ENCODE results near the gene ZP1.

ZP1 gene

DNA sequence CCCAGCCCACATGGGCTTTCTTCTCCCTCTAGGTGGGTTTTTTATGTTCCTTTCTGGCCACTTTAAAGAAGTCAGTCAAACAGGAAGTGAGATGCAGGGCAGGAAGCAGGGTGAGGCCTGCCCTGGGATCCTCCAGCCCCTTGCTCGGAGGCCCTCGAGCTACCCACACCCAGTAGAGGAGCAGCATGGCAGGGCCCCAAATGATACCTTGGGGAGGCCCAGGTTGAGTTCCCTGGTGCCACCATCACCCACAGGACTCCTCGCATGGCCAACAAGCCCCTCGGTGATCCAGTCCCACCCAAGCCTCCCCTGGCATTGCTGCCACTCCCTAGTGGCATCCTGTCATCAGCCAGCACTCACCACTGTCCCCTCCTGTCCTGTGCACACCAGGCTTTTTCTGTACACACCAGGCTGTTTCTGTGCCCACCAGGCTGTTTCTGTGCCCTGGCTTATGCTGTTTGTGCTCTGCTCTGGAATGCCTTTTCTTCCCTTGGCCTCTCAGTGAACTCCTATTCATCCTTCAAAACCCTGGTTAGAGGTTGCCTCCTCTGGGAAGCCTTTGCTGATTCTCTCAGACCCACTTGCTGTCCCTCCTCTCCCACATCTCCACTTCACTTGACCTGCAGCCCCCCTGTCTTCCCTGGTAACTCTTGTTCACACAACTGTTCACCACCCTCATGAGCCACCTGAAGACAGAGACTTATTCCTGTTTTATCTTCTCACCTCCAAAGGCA, 8.4 kb upstream of the ZP1 start:
- no peak for FAIRE-seq
- no peak for DNase-seq (ENCODE audit: insufficient read length, low spot score)
- no peak for TF ChIP-seq POLR2A (IDR thresholded peaks at IDR 0.05; ENCODE audit: low read depth, low read length)

DNA sequence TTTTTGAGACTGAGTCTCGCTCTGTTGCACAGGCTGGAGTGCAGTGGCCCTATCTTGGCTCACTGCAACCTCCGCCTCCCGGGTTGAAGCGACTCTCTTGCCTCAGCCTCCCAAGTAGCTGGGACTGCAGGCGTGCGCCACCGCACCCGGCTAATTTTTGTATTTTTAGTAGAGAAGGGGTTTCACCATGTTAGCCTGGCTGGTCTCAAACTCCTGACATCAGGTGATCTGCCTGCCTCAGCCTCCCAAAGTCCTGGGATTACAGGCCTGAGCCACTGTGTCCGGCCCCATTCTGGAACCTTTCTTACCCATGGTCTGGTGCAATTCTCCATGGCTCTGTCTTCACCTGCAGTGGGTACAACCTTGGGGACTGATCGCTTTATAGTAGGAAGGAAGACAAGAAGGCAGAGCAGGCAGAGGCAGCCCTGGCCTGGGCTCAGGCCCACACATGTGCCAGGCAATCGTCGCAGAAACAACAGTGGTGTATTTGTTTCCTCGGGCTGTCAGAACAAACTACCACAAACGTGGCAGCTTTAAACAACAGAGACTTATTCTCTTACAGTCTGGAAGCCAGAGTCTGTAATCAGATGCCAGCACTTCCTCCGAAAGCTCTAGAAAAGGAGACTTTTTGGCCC, 7.6 kb upstream of the ZP1 start:
- DNase-seq (ENCODE audit: insufficient read length, low spot score) (no peak), FAIRE-seq (no peak)
- TF ChIP-seq POLR2A (IDR thresholded peaks at IDR 0.05; ENCODE audit: low read depth, low read length) = no peak

- no peak for DNase-seq (ENCODE audit: insufficient read length, low spot score)
Measured at GRCh38 chr11:60860943-60861342, 6.4 kb upstream of the ZP1 start.

DNA sequence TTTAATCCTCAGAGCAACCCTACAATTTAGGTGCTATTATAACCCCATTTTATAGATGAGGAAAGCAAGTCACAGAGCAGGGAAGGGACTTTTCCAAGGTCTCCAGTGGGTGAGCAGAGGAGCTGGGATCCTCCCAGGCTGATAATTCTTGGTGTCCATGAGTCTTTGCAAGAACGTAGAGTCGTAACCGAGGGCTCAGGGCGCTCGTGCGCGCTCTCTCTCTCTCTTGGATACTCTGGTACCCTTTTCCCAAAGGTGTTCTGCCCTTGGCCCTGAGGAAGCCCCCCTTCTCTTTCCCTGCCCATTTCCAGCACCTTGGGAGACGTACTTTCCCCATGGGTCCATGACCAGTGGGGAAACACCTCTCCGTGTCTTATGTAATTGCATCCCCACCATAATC, 5.2 kb upstream of the ZP1 start:
- no peak for FAIRE-seq
- no peak for DNase-seq (ENCODE audit: insufficient read length, low spot score)
- no peak for TF ChIP-seq POLR2A (IDR thresholded peaks at IDR 0.05; ENCODE audit: low read depth, low read length)

More at GRCh38 chr11:60860943-60861342, 6.4 kb upstream of the ZP1 start:
- TF ChIP-seq POLR2A (IDR thresholded peaks at IDR 0.05; ENCODE audit: low read depth, low read length) = no peak
- FAIRE-seq = no peak

- TF ChIP-seq POLR2A (IDR thresholded peaks at IDR 0.05; ENCODE audit: low read depth, low read length) = no peak
- no peak for DNase-seq (ENCODE audit: insufficient read length, low spot score)
Measured at GRCh38 chr11:60863550-60864521, 3.5 kb upstream of the ZP1 start.

GRCh38 chr11:60864856-60865513, 2.4 kb upstream of the ZP1 start:
- DNase-seq (ENCODE audit: insufficient read length, low spot score) (no peak), FAIRE-seq (no peak)
- no peak for TF ChIP-seq POLR2A (IDR thresholded peaks at IDR 0.05; ENCODE audit: low read depth, low read length)

More at GRCh38 chr11:60863550-60864521, 3.5 kb upstream of the ZP1 start:
- FAIRE-seq = no peak

DNA sequence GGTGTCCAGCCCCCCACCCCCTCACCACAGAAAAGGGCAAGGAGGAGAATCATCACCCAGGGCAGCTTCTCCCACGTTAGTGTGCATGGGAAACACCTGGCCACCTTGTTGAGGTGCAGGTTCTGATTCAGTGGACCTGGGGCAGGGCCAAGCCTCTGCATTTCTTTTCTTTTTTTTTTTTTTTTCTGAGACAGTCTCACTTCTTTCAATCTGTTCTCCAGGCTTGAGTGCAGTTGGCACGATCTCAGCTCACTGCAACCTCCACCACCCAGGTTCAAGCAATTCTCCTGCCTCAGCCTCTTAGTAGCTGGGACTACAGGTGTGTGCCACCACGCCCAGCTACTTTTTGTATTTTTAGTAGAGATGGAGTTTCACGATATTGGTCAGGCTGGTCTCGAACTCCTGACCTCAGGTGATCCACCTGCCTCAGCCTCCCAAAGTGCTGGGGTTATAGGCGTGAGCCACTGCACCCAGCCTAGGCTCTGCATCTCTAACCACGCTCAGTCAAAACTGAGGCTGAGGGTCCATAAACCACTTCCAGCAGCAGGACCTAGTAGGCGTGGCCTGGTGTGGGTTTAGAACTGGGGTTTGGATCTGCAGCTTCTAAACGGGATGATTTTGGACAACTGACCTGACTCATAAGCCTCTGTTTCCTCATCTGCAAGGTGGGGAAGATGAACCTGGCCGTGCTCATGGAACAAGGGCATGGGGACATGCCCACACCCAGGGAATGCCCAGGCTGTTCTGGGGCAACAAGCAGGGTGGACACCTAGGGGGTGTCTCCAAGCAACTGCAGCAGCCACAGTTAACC, 734 bp downstream of the ZP1 start:
- TF ChIP-seq POLR2A (IDR thresholded peaks at IDR 0.05; ENCODE audit: low read depth, low read length) = no peak
- no peak for DNase-seq (ENCODE audit: insufficient read length, low spot score)
- FAIRE-seq = no peak

- no peak for TF ChIP-seq POLR2A (IDR thresholded peaks at IDR 0.05; ENCODE audit: low read depth, low read length)
- no peak for DNase-seq (ENCODE audit: insufficient read length, low spot score)
- FAIRE-seq = no peak
Measured at GRCh38 chr11:60868682-60869450, 1.5 kb downstream of the ZP1 start.

GRCh38 chr11:60869451-60869825, 2.1 kb downstream of the ZP1 start:
- TF ChIP-seq POLR2A (IDR thresholded peaks at IDR 0.05; ENCODE audit: low read depth, low read length) = no peak
- no peak for FAIRE-seq
- DNase-seq (ENCODE audit: insufficient read length, low spot score) = no peak

DNA sequence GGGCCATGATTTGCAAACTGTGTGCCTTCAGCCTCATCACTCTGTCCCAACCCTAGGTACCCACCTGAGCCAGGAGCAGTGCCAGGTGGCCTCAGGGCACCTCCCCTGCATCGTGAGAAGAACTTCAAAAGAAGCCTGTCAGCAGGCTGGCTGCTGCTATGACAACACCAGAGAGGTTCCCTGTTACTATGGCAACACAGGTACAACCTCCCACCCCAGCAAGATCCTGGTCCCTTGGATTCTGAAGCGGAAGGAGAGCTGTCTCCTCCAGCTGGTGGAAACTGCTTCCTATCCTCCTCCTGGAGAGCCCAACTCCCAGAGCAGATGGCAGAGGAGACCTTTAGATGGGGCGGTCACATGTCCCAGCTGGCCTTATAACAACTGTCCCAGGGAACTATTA, 2.9 kb downstream of the ZP1 start:
- no peak for TF ChIP-seq POLR2A (IDR thresholded peaks at IDR 0.05; ENCODE audit: low read depth, low read length)
- DNase-seq (ENCODE audit: insufficient read length, low spot score) = no peak
- no peak for FAIRE-seq

GRCh38 chr11:60870733-60871377, 3.5 kb downstream of the ZP1 start:
- no peak for FAIRE-seq
- no peak for DNase-seq (ENCODE audit: insufficient read length, low spot score)
- TF ChIP-seq POLR2A (IDR thresholded peaks at IDR 0.05; ENCODE audit: low read depth, low read length) = no peak

All from H54 (cell line).